HG03457 (cell line): ENCODE results near the gene CPTP.

ENCODE experiments used
- ATAC-seq: cut with Tn5 transposase; IDR thresholded peaks from one replicate; pipeline ENCODE4 v1.9.1; 2021; ENCODE audit warnings: moderate number of reproducible peaks; ENCODE audit not compliant: unreplicated experiment

CPTP gene

GRCh38 chr1:1324524-1325287, at the start of gene CPTP, which contains the start of gene INTS11:
CPTP (plus strand) TSS chr1:1324802; CDS start chr1:1326911, 2,109 bp downstream.
INTS11 (minus strand) TSS chr1:1324660; CDS start chr1:1324608, 52 bp downstream.
- ATAC-seq = peak; percentile 41

- no peak for ATAC-seq
These were observed 49.6 kb upstream of the CPTP start for GRCh38 chr1:1274931-1275431.

GRCh38 chr1:1275836-1276235, 48.8 kb upstream of the CPTP start:
- ATAC-seq = no peak

- ATAC-seq = no peak
These were observed 46.0 kb upstream of the CPTP start for GRCh38 chr1:1278620-1279019.

GRCh38 chr1:1279028-1279427, 45.6 kb upstream of the CPTP start:
- ATAC-seq = no peak

- ATAC-seq = no peak
These were observed 43.7 kb upstream of the CPTP start for GRCh38 chr1:1280782-1281481.

GRCh38 chr1:1281533-1282321, 42.9 kb upstream of the CPTP start:
- ATAC-seq = no peak

- no peak for ATAC-seq
These were observed 41.6 kb upstream of the CPTP start for GRCh38 chr1:1282998-1283397.

GRCh38 chr1:1283821-1284220, 40.8 kb upstream of the CPTP start:
- no peak for ATAC-seq

GRCh38 chr1:1284221-1285101, 40.1 kb upstream of the CPTP start:
- no peak for ATAC-seq

GRCh38 chr1:1285102-1285571, 39.5 kb upstream of the CPTP start:
- ATAC-seq = no peak

- ATAC-seq = no peak
These were observed 38.8 kb upstream of the CPTP start for GRCh38 chr1:1285611-1286311.

GRCh38 chr1:1286313-1287261, 38.0 kb upstream of the CPTP start:
- no peak for ATAC-seq

- ATAC-seq = no peak
These were observed 37.1 kb upstream of the CPTP start for GRCh38 chr1:1287288-1288110.

GRCh38 chr1:1290238-1290731, 34.3 kb upstream of the CPTP start:
- ATAC-seq = no peak

GRCh38 chr1:1291023-1291528, 33.5 kb upstream of the CPTP start:
- ATAC-seq = no peak
